HG03378 (cell line): Measurements from ENCODE around the gene PGBD5.

ENCODE experiments used
- ATAC-seq: cut with Tn5 transposase; IDR thresholded peaks from one replicate; pipeline ENCODE4 v1.9.1; 2021; ENCODE audit warnings: mild to moderate bottlenecking, moderate library complexity; ENCODE audit not compliant: unreplicated experiment

The PGBD5 gene

GRCh38 chr1:230398856-230399255 lies 27.3 kb downstream of the PGBD5 start:
- ATAC-seq = no peak

GRCh38 chr1:230396966-230397365 lies 29.2 kb downstream of the PGBD5 start:
- ATAC-seq = no peak

DNA sequence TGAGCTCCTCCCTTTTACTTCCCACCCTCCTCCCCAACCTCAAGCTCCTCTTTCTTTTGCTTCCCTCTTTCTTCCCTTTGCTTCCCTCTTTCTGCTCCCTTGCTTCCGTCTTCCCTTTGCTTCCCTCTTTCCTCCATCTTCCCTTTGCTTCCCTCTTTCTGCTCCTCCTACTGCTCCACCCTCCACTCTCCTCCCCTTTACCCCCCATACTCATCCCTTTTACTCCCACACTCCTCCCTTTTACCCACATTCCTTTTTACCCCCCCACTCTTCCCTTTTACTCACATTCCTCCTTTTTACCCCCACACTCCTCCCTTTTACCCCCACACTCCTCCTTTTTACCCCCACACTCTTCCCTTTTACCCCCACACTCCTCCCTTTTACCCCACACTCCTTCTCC lies 30.2 kb downstream of the PGBD5 start:
- ATAC-seq = no peak

- ATAC-seq = no peak
These were observed 31.4 kb downstream of the PGBD5 start for GRCh38 chr1:230394741-230395140.

GRCh38 chr1:230394134-230394533 lies 32.0 kb downstream of the PGBD5 start:
- no peak for ATAC-seq

- ATAC-seq = no peak
These were observed 32.4 kb downstream of the PGBD5 start for GRCh38 chr1:230393722-230394121.

DNA sequence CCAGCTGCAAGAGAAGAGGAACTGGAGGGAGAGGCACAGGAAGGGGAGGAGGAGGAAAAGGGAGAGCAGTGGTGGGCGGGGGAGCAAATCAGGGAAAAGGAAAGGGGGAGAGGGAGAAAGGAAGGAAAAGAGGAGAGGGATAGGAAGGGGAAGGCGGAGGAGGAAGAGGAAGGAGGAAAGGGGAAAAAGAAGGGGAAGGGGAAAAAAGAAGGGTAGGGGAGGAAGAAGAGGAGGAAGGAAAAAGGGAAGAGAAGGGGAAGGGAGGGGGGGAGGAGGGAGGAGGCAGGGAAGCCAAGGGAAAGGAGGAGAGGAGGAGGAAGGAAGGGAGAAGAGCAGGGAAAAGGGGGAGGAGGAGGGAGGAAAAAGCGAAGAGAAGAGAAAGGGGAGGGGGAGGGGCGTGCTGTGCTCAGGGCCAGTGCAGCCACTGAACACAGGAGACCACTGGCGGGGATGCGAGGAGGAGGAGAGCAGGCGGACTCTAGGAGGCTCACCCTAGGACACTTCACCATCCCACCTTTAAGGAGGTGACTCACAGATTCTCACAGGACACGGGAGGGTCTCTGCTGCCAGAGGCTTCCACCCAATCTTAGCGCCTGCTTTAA lies 33.1 kb downstream of the PGBD5 start:
- no peak for ATAC-seq

DNA sequence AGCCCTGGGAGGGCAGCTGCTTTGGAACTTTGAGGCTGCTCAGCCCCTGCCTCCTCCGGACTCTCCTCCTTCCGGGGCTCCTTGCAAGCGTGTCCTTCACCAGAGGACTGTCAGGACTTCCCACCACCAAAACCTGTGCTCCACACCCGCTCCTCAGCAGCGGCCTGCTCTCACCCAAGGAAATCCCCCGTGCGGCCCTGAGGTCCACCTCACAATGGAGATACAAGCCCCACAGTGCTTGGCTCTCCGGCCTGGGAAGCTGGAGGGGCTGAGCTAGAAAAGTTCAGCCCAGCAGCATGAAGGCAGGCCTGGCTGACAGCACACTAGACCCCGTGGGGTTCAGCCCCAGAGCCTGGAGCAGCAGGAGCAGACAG lies 33.6 kb downstream of the PGBD5 start:
- no peak for ATAC-seq

GRCh38 chr1:230391776-230392535 lies 34.2 kb downstream of the PGBD5 start:
- no peak for ATAC-seq

DNA sequence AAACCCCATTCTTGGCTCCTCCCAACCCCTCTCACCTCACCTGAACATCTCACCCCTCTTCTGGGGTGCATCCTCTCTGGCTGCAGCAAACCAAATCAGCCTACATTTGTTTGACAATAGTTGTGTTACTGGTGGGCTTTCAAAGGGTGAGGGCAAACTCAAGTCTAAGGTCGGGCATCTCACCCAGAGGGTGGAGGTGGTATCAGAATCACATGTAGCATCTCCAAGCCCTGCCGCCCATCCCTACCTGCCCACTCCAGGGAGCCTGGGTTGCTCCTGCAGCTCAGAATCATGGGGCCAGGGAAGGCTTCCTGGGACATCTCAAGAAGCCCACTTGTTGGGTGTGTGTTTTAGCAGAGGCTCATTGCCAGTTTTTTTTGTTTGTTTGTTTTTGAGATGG lies 35.8 kb downstream of the PGBD5 start:
- no peak for ATAC-seq

DNA sequence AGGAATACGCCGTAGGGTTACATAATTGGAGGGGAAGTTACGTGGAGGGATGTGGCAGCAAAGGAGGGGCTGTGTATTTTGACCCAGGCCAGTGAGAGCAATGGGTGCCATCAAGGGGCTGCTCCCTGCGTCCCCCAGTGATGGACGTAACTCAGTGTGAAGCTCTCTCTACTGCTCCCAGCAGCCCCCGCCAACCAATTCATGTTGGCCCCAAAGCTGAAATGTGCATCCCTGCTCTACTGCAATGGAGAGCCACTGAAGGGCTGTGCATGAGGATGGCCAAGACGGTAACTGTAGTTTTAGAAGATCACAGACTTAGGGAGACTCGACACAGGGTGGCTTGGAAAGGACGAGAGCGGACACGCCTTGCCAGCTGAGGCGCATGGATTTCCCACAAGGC lies 38.3 kb downstream of the PGBD5 start:
- no peak for ATAC-seq

- no peak for ATAC-seq
These were observed 38.8 kb downstream of the PGBD5 start for GRCh38 chr1:230387296-230387695.

GRCh38 chr1:230386637-230387262 lies 39.4 kb downstream of the PGBD5 start:
- ATAC-seq = no peak

GRCh38 chr1:230385930-230386329 lies 40.2 kb downstream of the PGBD5 start:
- ATAC-seq = no peak

DNA sequence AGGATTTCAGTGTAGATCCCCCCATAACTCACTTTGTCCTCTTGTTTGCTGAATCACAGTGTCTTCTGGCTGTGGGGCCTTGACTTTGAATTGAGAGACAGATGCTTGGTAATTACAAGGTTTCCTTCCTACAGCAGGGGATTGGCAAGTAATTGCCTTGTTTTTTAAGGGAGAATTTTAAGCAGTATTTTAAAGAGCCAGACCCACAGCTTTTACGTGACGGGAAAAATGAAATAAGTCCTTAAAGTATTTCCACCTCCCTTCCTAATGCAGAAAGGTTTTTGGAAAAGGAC lies 41.0 kb downstream of the PGBD5 start:
- no peak for ATAC-seq

DNA sequence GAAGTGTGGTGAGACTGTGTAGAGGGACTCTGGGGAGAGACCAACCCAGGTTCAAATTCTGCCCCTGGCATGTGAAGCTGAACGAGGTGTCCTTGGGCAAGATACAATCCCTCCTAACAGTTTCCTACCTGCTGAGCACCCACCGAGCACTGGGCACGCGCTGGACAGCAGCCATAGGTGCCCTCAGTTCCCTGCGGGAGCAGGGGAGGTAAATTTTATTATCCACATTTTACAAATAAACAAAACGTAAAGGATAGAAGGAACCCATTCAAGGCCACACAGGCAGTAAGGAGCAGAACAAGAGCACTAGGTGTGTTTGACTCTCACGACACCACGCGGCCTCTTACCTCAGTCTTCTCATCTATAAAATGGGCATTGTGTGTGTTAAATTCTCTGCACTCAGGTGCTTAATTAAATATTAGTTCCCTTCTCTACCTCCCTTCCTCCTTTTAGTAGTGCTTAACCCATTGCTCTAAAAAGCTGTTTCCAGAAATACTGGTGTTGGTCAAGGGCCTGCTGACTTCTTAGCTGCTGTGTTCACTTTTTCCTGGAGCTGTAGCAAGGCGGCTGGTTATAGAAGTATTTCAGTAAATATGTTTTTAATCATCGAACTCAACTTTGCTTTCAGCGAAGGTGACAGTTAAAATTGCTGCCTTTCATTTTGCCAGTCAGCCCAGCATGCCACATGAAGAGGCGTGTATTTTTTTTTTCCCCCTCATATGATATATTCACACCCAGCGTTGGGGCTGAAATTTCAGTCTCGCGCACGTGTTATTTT lies 41.6 kb downstream of the PGBD5 start:
- ATAC-seq = no peak

DNA sequence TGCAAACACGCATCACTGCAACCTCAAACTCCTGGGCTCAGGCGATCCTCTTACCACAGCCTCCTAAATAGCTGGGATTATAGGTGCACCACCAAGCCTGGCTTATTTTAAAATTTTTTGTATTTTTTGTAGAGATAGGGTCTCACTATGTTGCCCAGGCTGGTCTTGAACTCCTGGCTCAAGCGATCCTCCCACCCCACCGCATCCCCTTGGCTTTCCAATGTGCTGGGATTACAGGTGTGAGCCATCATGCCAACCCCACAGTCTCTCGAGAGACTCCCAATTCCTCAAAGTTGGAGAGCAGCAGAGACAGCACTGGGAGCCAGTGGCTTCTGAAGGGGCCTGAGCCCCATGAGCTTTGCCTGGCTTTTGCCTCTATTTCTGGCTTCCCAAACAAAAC lies 42.7 kb downstream of the PGBD5 start:
- ATAC-seq = no peak

DNA sequence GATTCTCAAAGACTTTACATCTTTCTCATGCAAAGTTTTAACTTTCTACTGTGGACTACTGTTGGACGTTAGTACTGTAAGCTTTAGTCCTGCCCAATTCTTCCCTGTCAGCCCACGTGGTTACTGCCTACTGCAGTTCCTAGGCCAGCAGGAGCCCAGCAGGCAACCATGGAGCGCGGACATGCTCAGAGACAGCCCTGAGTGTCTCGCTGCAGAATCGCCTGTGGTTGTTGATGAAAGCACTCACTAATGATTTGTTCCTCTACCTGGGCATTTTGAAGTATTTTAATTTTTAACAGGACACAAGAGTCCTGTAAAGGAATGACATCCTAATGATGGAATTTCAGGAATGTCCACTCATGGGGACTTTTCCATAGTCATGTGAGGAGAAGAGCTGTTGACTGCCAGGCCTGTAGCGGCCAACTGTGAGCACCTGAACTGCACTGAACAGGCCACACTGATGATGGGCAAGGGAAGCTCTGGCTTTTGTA lies 44.1 kb downstream of the PGBD5 start:
- no peak for ATAC-seq

DNA sequence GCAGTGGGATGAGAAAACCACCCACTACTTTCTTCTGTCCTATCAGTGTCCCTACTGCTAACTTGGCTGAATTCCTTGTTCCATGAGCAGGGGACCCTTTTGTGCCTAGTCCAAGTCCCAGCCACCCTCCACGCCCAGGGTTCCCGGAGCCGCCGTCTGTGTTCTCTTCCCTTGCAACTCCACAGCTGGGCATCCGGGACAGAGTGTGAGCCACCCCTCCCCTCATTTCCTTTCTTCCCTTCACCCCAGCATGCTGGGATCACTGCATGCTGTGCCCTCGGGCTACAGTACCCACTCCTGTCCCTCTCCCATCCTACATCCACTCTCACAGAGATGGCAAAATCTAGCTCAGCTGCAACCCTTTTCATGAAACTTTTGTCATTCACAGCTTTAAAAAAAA lies 44.5 kb downstream of the PGBD5 start:
- no peak for ATAC-seq

GRCh38 chr1:230381049-230381467 lies 45.1 kb downstream of the PGBD5 start:
- ATAC-seq = no peak

- no peak for ATAC-seq
These were observed 46.2 kb downstream of the PGBD5 start for GRCh38 chr1:230379928-230380327.

DNA sequence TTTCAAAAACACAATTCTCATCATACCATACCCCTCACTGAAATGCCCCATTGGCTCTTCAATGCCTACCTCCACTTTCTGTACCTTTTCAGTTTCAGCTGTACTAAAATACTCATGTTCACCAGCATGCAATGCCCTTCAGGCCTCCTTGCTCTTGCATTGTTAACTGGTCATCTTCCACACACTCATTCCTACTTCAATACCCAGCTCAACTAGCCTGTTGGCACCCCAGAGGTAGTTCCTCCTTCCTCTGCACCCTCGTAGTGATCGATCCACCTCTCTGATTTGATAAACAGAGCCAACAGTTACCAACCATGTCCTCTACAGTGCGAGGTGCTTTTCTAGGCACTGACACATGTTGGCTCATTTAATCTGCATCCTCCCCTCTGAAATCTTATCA lies 46.7 kb downstream of the PGBD5 start:
- ATAC-seq = no peak
